ENCODE data around the gene CREB3L2.

Gene CREB3L2

GRCh38 chr7:137990251-137990941, 11.5 kb downstream of the CREB3L2 start:
- Histone ChIP-seq H3K4me1 (ENCODE audit: control insufficient read depth in 2 of 2, insufficient read depth in 2 of 2, low read length in 2 of 2) (peaks cover 17 to 21% of the 10 kb centered on the region in 2 donors), H3K9ac (ENCODE audit: low read depth in 1 of 2, low read length in 2 of 2) (no peak overlapping the region)

GRCh38 chr7:137989590-137989989, 12.3 kb downstream of the CREB3L2 start:
- H3K27me3 ChIP-seq (ENCODE audit: control insufficient read depth in 2 of 2, insufficient read depth in 2 of 2, low read length in 2 of 2), result no peaks in the 10 kb centered on the region
- no peak overlapping the region for H3K9ac ChIP-seq (ENCODE audit: low read depth in 1 of 2, low read length in 2 of 2)
- peak overlapping the region; percentile 43 to 56 for H3K27ac ChIP-seq (ENCODE audit: low read depth in 2 of 2, low read length in 2 of 2)
- no peaks in the 10 kb centered on the region for H3K36me3 ChIP-seq (ENCODE audit: control insufficient read depth in 2 of 2, insufficient read depth in 2 of 2, low read length in 2 of 2)
- H3K4me1 ChIP-seq (ENCODE audit: control insufficient read depth in 2 of 2, insufficient read depth in 2 of 2, low read length in 2 of 2), result peaks cover 17 to 25% of the 10 kb centered on the region in 2 donors
- no peak overlapping the region for H3K4me3 ChIP-seq (ENCODE audit: low read length in 2 of 2)
- no peaks in the 10 kb centered on the region for H3K9me3 ChIP-seq (ENCODE audit: control insufficient read depth in 2 of 2, low read length in 2 of 2)

More at GRCh38 chr7:137990251-137990941, 11.5 kb downstream of the CREB3L2 start:
- Histone ChIP-seq H3K9me3 (ENCODE audit: control insufficient read depth in 2 of 2, low read length in 2 of 2) (no peaks in the 10 kb centered on the region), H3K27ac (ENCODE audit: low read depth in 2 of 2, low read length in 2 of 2) (peak overlapping the region; percentile 43 to 56), H3K27me3 (ENCODE audit: control insufficient read depth in 2 of 2, insufficient read depth in 2 of 2, low read length in 2 of 2) (no peaks in the 10 kb centered on the region), H3K36me3 (ENCODE audit: control insufficient read depth in 2 of 2, insufficient read depth in 2 of 2, low read length in 2 of 2) (no peaks in the 10 kb centered on the region), H3K4me3 (ENCODE audit: low read length in 2 of 2) (no peak overlapping the region)

GRCh38 chr7:137989094-137989493, 12.8 kb downstream of the CREB3L2 start:
- no peaks in the 10 kb centered on the region for H3K9me3 ChIP-seq (ENCODE audit: control insufficient read depth in 2 of 2, low read length in 2 of 2)
- H3K4me3 ChIP-seq (ENCODE audit: low read length in 2 of 2), result no peak overlapping the region
- H3K36me3 ChIP-seq (ENCODE audit: control insufficient read depth in 2 of 2, insufficient read depth in 2 of 2, low read length in 2 of 2), result no peaks in the 10 kb centered on the region
- no peaks in the 10 kb centered on the region for H3K27me3 ChIP-seq (ENCODE audit: control insufficient read depth in 2 of 2, insufficient read depth in 2 of 2, low read length in 2 of 2)
- H3K9ac ChIP-seq (ENCODE audit: low read depth in 1 of 2, low read length in 2 of 2), result no peak overlapping the region
- H3K27ac ChIP-seq (ENCODE audit: low read depth in 2 of 2, low read length in 2 of 2), result peak overlapping the region in 1 of 2 donors; percentile 56
- H3K4me1 ChIP-seq (ENCODE audit: control insufficient read depth in 2 of 2, insufficient read depth in 2 of 2, low read length in 2 of 2), result peaks cover 17 to 27% of the 10 kb centered on the region in 2 donors

- H3K36me3 ChIP-seq (ENCODE audit: control insufficient read depth in 2 of 2, insufficient read depth in 2 of 2, low read length in 2 of 2), result peaks cover 0 to 2% of the 10 kb centered on the region in 2 donors
- H3K4me3 ChIP-seq (ENCODE audit: low read length in 2 of 2), result no peak overlapping the region
- H3K27me3 ChIP-seq (ENCODE audit: control insufficient read depth in 2 of 2, insufficient read depth in 2 of 2, low read length in 2 of 2), result no peaks in the 10 kb centered on the region
- H3K9ac ChIP-seq (ENCODE audit: low read depth in 1 of 2, low read length in 2 of 2), result no peak overlapping the region
- H3K9me3 ChIP-seq (ENCODE audit: control insufficient read depth in 2 of 2, low read length in 2 of 2), result no peaks in the 10 kb centered on the region
- peaks cover 20 to 28% of the 10 kb centered on the region in 2 donors for H3K4me1 ChIP-seq (ENCODE audit: control insufficient read depth in 2 of 2, insufficient read depth in 2 of 2, low read length in 2 of 2)
- H3K27ac ChIP-seq (ENCODE audit: low read depth in 2 of 2, low read length in 2 of 2), result peak overlapping the region; percentile 56 to 59
Measured at GRCh38 chr7:137987968-137988367, 13.9 kb downstream of the CREB3L2 start.

GRCh38 chr7:137987563-137987962, 14.3 kb downstream of the CREB3L2 start:
- Histone ChIP-seq H3K27ac (ENCODE audit: low read depth in 2 of 2, low read length in 2 of 2) (peak overlapping the region; percentile 59), H3K4me1 (ENCODE audit: control insufficient read depth in 2 of 2, insufficient read depth in 2 of 2, low read length in 2 of 2) (peaks cover 17 to 25% of the 10 kb centered on the region in 2 donors), H3K36me3 (ENCODE audit: control insufficient read depth in 2 of 2, insufficient read depth in 2 of 2, low read length in 2 of 2) (peaks cover 0 to 2% of the 10 kb centered on the region in 2 donors), H3K27me3 (ENCODE audit: control insufficient read depth in 2 of 2, insufficient read depth in 2 of 2, low read length in 2 of 2) (no peaks in the 10 kb centered on the region), H3K9ac (ENCODE audit: low read depth in 1 of 2, low read length in 2 of 2) (no peak overlapping the region), H3K9me3 (ENCODE audit: control insufficient read depth in 2 of 2, low read length in 2 of 2) (no peaks in the 10 kb centered on the region), H3K4me3 (ENCODE audit: low read length in 2 of 2) (no peak overlapping the region)

- H3K4me3 ChIP-seq (ENCODE audit: low read length in 2 of 2), result no peak overlapping the region
- H3K36me3 ChIP-seq (ENCODE audit: control insufficient read depth in 2 of 2, insufficient read depth in 2 of 2, low read length in 2 of 2), result peaks cover 0 to 2% of the 10 kb centered on the region in 2 donors
- H3K9me3 ChIP-seq (ENCODE audit: control insufficient read depth in 2 of 2, low read length in 2 of 2), result no peaks in the 10 kb centered on the region
- no peaks in the 10 kb centered on the region for H3K27me3 ChIP-seq (ENCODE audit: control insufficient read depth in 2 of 2, insufficient read depth in 2 of 2, low read length in 2 of 2)
- H3K9ac ChIP-seq (ENCODE audit: low read depth in 1 of 2, low read length in 2 of 2), result no peak overlapping the region
- H3K4me1 ChIP-seq (ENCODE audit: control insufficient read depth in 2 of 2, insufficient read depth in 2 of 2, low read length in 2 of 2), result peaks cover 16 to 20% of the 10 kb centered on the region in 2 donors
- H3K27ac ChIP-seq (ENCODE audit: low read depth in 2 of 2, low read length in 2 of 2), result peak overlapping the region; percentile 59
Measured at GRCh38 chr7:137987018-137987349, 14.9 kb downstream of the CREB3L2 start.

- Histone ChIP-seq H3K9ac (ENCODE audit: low read depth in 1 of 2, low read length in 2 of 2) (peak overlapping the region in 1 of 2 donors; percentile 1), H3K4me1 (ENCODE audit: control insufficient read depth in 2 of 2, insufficient read depth in 2 of 2, low read length in 2 of 2) (peaks cover 16 to 20% of the 10 kb centered on the region in 2 donors), H3K9me3 (ENCODE audit: control insufficient read depth in 2 of 2, low read length in 2 of 2) (no peaks in the 10 kb centered on the region), H3K4me3 (ENCODE audit: low read length in 2 of 2) (no peak overlapping the region), H3K36me3 (ENCODE audit: control insufficient read depth in 2 of 2, insufficient read depth in 2 of 2, low read length in 2 of 2) (peaks cover 0 to 2% of the 10 kb centered on the region in 2 donors), H3K27ac (ENCODE audit: low read depth in 2 of 2, low read length in 2 of 2) (peak overlapping the region; percentile 59), H3K27me3 (ENCODE audit: control insufficient read depth in 2 of 2, insufficient read depth in 2 of 2, low read length in 2 of 2) (no peaks in the 10 kb centered on the region)
Measured at GRCh38 chr7:137986252-137987017, 15.5 kb downstream of the CREB3L2 start.

- Histone ChIP-seq H3K9ac (ENCODE audit: low read depth in 1 of 2, low read length in 2 of 2) (peak overlapping the region in 1 of 2 donors; percentile 1), H3K27me3 (ENCODE audit: control insufficient read depth in 2 of 2, insufficient read depth in 2 of 2, low read length in 2 of 2) (no peaks in the 10 kb centered on the region), H3K4me3 (ENCODE audit: low read length in 2 of 2) (no peak overlapping the region), H3K27ac (ENCODE audit: low read depth in 2 of 2, low read length in 2 of 2) (peak overlapping the region; percentile 59), H3K36me3 (ENCODE audit: control insufficient read depth in 2 of 2, insufficient read depth in 2 of 2, low read length in 2 of 2) (peaks cover 0 to 2% of the 10 kb centered on the region in 2 donors), H3K9me3 (ENCODE audit: control insufficient read depth in 2 of 2, low read length in 2 of 2) (no peaks in the 10 kb centered on the region), H3K4me1 (ENCODE audit: control insufficient read depth in 2 of 2, insufficient read depth in 2 of 2, low read length in 2 of 2) (peaks cover 19 to 23% of the 10 kb centered on the region in 2 donors)
Measured at GRCh38 chr7:137985897-137986251, 16.0 kb downstream of the CREB3L2 start.

- peaks cover 22 to 26% of the 10 kb centered on the region in 2 donors for H3K4me1 ChIP-seq (ENCODE audit: control insufficient read depth in 2 of 2, insufficient read depth in 2 of 2, low read length in 2 of 2)
- H3K4me3 ChIP-seq (ENCODE audit: low read length in 2 of 2), result peak overlapping the region in 1 of 2 donors; percentile 15
- H3K9me3 ChIP-seq (ENCODE audit: control insufficient read depth in 2 of 2, low read length in 2 of 2), result no peaks in the 10 kb centered on the region
- H3K27me3 ChIP-seq (ENCODE audit: control insufficient read depth in 2 of 2, insufficient read depth in 2 of 2, low read length in 2 of 2), result no peaks in the 10 kb centered on the region
- H3K9ac ChIP-seq (ENCODE audit: low read depth in 1 of 2, low read length in 2 of 2), result peak overlapping the region in 1 of 2 donors; percentile 31
- peaks cover 0 to 2% of the 10 kb centered on the region in 2 donors for H3K36me3 ChIP-seq (ENCODE audit: control insufficient read depth in 2 of 2, insufficient read depth in 2 of 2, low read length in 2 of 2)
- H3K27ac ChIP-seq (ENCODE audit: low read depth in 2 of 2, low read length in 2 of 2), result peak overlapping the region; percentile 69 to 78
Measured at GRCh38 chr7:137985253-137985896, 16.5 kb downstream of the CREB3L2 start.

Data from mucosa of rectum (tissue), 2 donors.